ENCODE results near the gene NT5DC2. TPM values are rescaled to one million over a fixed set of nuclear protein-coding genes. Genes with fewer than 3 reads are reported as not detected.
A peak's percentile ranks its signal among the peaks of the same experiment; 100 is the strongest.

NT5DC2 gene
- total RNA-seq, 4 donors from 2014 or later = 5.1 to 17.3 (median 14.7) TPM

DNA sequence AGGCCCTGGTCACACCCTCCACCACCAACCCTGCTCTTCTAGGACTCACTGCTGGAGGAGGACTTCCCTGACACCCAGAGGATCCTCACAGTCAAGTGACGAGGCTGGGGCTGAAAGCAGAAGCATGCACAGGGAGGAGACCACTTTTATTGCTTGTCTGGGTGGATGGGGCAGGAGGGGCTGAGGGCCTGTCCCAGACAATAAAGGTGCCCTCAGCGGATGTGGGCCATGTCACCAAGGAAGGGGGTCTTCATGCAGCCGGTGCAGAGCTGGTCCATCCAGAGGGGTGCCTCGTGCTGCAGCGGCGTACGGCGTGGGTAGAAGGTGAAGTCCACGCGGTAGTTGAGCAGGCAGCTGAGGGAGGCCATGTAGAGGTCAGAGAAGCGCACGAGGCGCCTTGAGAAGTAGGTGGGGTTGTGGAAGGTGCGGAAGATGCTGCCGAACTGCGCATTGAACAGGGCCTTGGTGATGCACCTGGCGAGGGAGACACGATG is 9.4 kb downstream of the NT5DC2 start:
- H3K27ac ChIP-seq = peak overlapping the region in 1 of 4 donors; percentile 17
- DNase-seq = peak in 1 of 3 donors; percentile 38
- H3K4me3 ChIP-seq = no peak overlapping the region
- H3K9me3 ChIP-seq = no peaks in the 10 kb centered on the region
- H3K4me1 ChIP-seq = no peaks in the 10 kb centered on the region
- H3K27me3 ChIP-seq = no peaks in the 10 kb centered on the region
- TF ChIP-seq, protein P1, sequence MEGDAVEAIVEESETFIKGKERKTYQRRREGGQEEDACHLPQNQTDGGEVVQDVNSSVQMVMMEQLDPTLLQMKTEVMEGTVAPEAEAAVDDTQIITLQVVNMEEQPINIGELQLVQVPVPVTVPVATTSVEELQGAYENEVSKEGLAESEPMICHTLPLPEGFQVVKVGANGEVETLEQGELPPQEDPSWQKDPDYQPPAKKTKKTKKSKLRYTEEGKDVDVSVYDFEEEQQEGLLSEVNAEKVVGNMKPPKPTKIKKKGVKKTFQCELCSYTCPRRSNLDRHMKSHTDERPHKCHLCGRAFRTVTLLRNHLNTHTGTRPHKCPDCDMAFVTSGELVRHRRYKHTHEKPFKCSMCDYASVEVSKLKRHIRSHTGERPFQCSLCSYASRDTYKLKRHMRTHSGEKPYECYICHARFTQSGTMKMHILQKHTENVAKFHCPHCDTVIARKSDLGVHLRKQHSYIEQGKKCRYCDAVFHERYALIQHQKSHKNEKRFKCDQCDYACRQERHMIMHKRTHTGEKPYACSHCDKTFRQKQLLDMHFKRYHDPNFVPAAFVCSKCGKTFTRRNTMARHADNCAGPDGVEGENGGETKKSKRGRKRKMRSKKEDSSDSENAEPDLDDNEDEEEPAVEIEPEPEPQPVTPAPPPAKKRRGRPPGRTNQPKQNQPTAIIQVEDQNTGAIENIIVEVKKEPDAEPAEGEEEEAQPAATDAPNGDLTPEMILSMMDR (IDR thresholded peaks at IDR 0.05) = no peak
- TF ChIP-seq POLR2A (IDR thresholded peaks at IDR 0.05) = no peak
- peaks cover 0 to 7% (median 0%) of the 10 kb centered on the region in 3 donors for H3K36me3 ChIP-seq

DNA sequence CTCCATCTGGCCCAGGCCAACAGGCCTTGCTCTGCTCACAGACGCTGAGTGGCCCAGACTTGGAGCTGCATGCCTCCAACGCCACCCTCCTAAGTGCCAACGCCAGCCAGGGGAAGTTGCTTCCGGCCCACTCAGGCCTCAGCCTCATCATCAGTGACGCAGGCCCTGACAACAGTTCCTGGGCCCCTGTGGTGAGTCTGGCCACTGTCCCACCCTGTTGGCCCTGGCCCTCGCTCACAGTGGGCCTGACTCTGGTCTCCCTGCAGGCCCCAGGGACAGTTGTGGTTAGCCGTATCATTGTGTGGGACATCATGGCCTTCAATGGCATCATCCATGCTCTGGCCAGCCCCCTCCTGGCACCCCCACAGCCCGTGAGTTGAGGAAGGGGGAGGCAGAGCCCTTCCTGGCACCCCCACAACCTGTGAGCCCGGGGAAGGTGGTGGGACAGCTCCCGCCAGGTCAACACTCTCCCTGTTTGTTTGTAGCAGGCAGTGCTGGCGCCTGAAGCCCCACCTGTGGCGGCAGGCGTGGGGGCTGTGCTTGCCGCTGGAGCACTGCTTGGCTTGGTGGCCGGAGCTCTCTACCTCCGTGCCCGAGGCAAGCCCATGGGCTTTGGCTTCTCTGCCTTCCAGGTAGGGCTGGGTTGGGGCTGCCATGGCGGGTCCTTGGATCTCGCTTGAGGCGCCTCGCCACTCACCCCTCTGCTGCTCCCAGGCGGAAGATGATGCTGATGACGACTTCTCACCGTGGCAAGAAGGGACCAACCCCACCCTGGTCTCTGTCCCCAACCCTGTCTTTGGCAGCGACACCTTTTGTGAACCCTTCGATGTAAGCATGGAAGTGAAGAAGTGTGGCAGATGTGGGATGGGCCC is 10.0 kb downstream of the NT5DC2 start:
- DNase-seq = peak in 1 of 3 donors; percentile 43
- Histone ChIP-seq H3K27ac (no peak overlapping the region), H3K27me3 (no peaks in the 10 kb centered on the region), H3K4me3 (no peak overlapping the region), H3K4me1 (no peaks in the 10 kb centered on the region), H3K36me3 (peaks cover 0 to 7% (median 0%) of the 10 kb centered on the region in 3 donors), H3K9me3 (no peaks in the 10 kb centered on the region)
- TF ChIP-seq, protein P1 (IDR thresholded peaks at IDR 0.05) = no peak

DNA sequence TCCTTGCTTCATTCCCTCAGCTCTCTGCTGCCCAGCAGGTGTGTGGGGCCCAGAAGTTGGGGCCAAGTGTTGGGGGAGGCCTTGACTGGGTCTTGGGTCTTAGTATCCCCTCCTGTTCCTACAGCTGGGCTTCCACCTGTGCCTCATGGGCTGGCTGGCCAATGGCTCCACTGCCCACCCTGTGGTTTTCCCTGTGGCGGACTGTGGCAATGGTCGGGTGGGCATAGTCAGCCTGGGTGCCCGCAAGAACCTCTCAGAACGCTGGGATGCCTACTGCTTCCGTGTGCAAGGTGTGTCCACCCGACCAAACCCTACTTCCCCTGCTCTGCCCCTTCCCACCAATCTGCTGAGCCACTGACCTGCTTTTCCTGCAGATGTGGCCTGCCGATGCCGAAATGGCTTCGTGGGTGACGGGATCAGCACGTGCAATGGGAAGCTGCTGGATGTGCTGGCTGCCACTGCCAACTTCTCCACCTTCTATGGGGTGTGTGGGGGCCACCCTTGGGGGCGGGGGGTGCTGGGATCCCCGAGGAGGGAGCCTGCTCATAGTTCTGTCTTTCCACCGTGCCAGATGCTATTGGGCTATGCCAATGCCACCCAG is 10.9 kb downstream of the NT5DC2 start:
- H3K27me3 ChIP-seq = no peaks in the 10 kb centered on the region
- TF ChIP-seq, protein P1 (IDR thresholded peaks at IDR 0.05) = no peak
- no peak for TF ChIP-seq POLR2A (IDR thresholded peaks at IDR 0.05)
- peaks cover 0 to 2% (median 0%) of the 10 kb centered on the region in 3 donors for H3K36me3 ChIP-seq
- no peak overlapping the region for H3K4me3 ChIP-seq
- H3K9me3 ChIP-seq = no peaks in the 10 kb centered on the region
- H3K27ac ChIP-seq = no peak overlapping the region
- no peak for DNase-seq
- H3K4me1 ChIP-seq = no peaks in the 10 kb centered on the region

DNA sequence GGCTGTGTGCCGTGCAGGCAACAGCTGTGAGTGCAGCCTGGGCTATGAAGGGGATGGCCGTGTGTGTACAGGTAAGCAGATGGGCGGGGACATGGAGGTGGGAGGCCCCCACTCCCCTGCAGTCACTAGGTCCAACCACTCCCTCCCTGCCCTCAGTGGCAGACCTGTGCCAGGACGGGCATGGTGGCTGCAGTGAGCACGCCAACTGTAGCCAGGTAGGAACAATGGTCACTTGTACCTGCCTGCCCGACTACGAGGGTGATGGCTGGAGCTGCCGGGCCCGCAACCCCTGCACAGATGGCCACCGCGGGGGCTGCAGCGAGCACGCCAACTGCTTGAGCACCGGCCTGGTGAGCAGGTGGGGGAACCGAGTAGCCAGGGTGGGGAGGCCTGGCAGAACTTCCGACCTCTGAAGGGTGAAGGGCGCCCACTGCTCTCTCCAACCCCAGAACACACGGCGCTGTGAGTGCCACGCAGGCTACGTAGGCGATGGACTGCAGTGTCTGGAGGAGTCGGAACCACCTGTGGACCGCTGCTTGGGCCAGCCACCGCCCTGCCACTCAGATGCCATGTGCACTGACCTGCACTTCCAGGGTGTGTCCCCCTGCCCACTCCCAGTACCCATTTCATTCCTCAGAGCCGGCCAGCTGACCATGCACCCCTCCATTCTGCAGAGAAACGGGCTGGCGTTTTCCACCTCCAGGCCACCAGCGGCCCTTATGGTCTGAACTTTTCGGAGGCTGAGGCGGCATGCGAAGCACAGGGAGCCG is 11.6 kb downstream of the NT5DC2 start:
- DNase-seq = no peak
- Histone ChIP-seq H3K27ac (no peak overlapping the region), H3K27me3 (no peaks in the 10 kb centered on the region), H3K9me3 (no peaks in the 10 kb centered on the region), H3K4me1 (no peaks in the 10 kb centered on the region), H3K4me3 (no peak overlapping the region), H3K36me3 (no peaks in the 10 kb centered on the region)
- TF ChIP-seq, protein P1 (IDR thresholded peaks at IDR 0.05) = no peak
- no peak for TF ChIP-seq POLR2A (IDR thresholded peaks at IDR 0.05)

DNA sequence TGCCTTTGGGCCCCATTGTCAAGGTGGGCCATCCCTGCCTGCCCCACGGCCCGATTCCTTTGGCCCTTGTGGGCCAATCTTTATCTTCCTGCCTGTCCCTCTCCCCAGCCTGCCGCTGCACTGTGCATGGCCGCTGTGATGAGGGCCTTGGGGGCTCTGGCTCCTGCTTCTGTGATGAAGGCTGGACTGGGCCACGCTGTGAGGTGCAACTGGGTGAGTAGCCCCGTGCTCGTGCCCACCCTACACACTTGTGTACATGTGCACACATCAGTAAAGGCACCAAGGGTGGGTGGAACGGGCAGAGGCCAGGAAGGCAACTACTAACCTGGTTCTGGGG is 12.2 kb downstream of the NT5DC2 start:
- Histone ChIP-seq H3K27me3 (no peaks in the 10 kb centered on the region), H3K4me3 (no peak overlapping the region), H3K9me3 (no peaks in the 10 kb centered on the region), H3K27ac (no peak overlapping the region), H3K36me3 (no peaks in the 10 kb centered on the region), H3K4me1 (no peaks in the 10 kb centered on the region)
- DNase-seq = no peak
- no peak for TF ChIP-seq POLR2A (IDR thresholded peaks at IDR 0.05)
- TF ChIP-seq, protein P1 (IDR thresholded peaks at IDR 0.05) = no peak
